Measurements from ENCODE around the gene METRN.

The METRN gene

DNA sequence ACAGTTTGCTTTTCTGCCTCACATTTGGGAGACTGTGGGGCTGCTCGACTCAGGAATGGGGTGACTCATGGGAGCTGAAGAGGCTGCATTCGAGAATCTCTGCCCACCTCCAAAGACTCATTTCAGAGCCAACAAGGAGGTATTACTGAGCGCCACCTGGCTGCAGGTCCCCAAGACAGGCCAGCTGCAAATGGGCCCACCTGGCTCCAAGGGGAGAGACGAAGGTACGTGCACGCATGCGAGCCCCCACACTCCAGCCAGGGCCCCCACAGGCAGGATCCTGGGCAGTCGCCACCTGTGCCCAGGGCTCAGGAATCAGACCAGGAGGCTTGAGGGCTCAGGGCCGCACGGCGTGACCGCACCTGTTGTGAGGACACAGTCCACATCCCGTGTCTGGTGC, 18.0 kb downstream of the METRN start:
- DNase-seq (ENCODE audit: insufficient read length, low spot score) = no peak

DNA sequence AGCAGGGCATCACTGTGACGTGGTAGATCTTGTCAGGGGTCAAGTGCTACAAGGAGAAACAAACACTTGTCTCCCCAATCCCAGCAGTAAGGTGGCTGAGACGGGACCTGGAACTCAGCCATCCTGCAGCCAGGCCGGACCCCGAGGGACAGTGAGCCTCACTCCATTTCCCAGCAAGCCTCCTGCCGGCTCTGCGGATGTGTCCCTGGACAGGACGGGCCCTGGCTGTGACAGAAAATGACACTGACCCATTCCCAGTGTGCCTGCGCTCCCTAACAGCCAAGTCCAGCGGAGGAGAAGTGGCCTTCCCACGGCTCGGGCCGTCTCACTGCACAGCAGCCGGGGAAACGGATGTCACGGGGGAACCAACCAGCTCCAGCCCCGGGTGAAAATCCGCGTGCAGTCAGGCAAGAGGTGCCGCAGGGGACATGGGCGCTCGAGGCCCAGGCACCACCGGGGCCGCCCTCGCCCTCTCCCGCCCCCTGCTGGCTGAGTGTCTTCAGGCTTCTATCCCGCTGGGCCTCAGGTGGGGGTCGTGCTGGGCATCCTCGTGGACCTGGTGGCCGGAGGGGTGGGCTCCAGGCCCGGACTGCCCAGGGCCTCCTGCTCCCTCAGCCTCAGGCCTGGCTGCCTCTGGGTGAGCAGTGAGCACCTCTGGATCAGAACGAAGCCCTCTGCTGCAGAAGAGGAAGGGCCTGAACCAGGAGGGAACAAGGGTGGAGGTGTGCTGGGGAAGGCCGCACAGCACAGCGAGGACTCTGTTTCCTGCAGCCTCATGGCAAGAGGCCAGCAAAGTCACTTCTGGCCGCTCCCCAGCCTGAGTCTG, 18.7 kb downstream of the METRN start:
- DNase-seq (ENCODE audit: insufficient read length, low spot score) (no peak), FAIRE-seq (no peak)
- TF ChIP-seq, protein P1, sequence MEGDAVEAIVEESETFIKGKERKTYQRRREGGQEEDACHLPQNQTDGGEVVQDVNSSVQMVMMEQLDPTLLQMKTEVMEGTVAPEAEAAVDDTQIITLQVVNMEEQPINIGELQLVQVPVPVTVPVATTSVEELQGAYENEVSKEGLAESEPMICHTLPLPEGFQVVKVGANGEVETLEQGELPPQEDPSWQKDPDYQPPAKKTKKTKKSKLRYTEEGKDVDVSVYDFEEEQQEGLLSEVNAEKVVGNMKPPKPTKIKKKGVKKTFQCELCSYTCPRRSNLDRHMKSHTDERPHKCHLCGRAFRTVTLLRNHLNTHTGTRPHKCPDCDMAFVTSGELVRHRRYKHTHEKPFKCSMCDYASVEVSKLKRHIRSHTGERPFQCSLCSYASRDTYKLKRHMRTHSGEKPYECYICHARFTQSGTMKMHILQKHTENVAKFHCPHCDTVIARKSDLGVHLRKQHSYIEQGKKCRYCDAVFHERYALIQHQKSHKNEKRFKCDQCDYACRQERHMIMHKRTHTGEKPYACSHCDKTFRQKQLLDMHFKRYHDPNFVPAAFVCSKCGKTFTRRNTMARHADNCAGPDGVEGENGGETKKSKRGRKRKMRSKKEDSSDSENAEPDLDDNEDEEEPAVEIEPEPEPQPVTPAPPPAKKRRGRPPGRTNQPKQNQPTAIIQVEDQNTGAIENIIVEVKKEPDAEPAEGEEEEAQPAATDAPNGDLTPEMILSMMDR (IDR thresholded peaks at IDR 0.05; ENCODE audit: insufficient read depth, missing control alignments) = no peak

More for the DNA sequence above, 18.0 kb downstream of the METRN start:
- TF ChIP-seq, protein P1 (IDR thresholded peaks at IDR 0.05; ENCODE audit: insufficient read depth, missing control alignments) = no peak
- no peak for FAIRE-seq

DNA sequence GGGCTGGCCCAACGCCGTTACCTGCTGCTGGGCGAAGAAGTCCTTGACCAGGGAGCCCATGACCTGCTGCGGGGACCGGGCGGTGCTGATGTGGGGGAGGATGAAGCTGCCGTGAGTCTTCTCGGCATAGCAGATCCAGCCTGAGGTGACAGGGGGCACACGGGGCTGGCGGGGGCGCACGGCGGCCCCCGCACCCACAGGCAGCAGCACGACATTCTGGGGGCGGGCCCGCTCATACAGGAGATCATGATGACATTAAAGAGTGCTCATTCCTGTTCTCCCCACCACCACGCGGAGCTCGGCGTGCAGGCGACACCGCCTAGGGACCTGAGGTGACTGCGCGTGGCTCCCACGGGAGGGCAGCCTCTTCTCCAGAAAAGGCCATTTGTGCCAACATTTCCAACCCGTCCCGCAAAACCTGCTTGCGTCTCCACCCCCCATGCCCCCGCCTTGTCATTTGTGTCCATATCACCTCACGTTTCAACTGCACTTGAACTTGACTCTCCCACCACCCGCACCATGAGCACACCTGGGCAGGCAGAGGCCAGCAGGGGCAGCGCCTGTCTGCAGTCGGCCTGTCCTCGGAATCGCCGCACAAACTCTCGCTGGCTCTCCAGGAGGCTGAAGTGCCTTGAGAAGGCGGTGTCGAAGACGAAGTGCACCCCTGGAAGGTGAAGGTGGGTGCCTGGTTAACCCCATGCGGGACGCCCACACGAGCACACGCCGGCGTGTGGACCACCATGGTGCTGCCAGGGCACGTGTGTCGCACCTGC, 19.5 kb downstream of the METRN start:
- DNase-seq (ENCODE audit: insufficient read length, low spot score) = no peak
- TF ChIP-seq, protein P1 (IDR thresholded peaks at IDR 0.05; ENCODE audit: insufficient read depth, missing control alignments) = no peak
- FAIRE-seq = no peak

DNA sequence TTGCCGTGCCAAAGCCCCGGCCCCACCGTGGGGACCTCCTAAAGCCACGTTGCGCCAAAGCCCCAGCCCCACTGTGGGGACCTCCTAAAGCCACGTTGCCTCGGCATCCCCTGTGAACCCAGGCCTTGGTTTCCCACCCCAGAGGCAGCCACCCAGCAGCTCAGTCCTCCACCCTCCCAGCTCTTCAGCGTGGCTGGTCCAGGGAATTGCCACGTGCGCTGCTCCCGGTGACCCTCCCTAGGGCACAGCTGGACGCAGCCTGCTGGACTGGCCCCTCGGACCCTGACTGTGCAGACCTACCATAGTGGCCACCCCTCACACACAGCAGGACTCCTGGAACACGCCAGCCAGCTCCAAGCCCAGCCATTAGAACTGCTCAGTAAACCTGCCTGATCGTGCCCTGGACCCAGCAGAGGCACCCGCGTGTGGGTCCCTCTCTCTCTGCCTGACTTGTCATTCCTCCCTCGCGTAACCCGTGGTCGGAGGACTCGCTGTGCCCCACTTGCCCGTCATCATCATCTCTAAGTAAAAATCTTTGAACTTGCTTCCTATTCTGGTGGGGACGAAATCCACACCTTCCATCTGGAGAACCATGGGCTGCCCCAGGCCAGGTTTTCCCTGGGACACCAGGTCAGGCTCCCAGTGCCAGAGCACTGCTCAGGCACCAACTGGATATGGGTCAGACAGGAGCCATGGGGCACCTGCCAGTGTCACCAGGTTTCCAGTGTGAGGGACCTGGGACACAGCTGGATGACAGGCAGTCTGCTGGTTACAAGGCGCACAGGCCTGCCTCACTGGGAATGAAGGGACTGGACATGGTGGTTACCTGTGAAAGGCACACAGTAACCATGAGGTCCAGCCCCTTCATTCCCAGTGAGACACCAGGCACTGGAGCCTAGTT, 20.3 kb downstream of the METRN start:
- DNase-seq (ENCODE audit: insufficient read length, low spot score) = no peak
- FAIRE-seq = no peak
- TF ChIP-seq, protein P1 (IDR thresholded peaks at IDR 0.05; ENCODE audit: insufficient read depth, missing control alignments) = no peak

DNA sequence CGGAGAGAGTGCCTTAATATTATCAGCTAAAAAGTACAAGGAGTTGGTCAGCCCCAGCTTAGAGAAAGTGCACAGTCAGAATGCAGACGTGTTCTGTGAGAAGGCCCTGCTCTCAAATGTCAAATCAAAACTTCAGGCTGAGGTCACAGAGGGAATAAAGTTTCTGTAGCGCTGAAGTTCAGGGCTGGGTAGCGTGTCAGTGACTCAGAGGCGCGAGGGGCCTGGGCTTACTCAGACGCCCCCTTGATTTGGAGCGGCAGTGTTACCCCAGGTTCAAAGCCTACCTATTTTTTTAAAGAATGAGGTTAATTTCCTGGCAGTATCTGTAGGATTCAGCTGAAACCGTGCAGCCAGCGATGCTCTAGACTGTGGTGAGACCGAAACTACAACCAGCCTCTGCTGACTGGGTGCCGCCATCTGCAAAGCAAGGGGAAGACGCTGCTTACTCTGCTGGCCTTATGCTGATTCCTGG, 21.1 kb downstream of the METRN start:
- TF ChIP-seq, protein P1 (IDR thresholded peaks at IDR 0.05; ENCODE audit: insufficient read depth, missing control alignments) = no peak
- DNase-seq (ENCODE audit: insufficient read length, low spot score) (no peak), FAIRE-seq (no peak)

DNA sequence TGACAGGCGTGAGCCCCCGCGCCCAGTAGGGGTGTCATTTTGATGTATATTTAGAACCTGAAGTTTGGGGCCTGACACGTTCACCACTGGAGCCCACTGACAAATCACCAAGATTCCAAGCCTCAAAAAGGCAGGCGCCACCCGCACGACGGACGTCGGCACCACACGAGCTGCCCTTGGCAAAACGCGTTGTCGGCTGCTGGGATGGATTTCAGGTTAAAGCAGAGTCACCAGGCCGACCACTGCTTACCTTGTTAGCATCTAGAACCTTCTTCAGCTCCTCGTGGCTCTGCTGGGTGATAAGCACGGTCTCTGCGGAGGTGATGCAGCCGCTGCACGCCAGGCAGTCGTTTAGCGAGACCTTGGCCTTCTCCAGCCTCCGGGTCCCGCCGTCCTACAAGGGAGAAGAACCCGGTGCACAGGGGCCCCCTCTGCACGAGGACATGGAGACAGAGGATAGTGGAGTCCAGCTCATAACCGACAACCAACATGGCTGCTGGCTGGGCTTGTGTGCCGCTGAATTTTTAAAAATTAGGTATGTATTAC, 22.1 kb downstream of the METRN start:
- no peak for FAIRE-seq

More for the DNA sequence above, 22.1 kb downstream of the METRN start:
- DNase-seq (ENCODE audit: insufficient read length, low spot score) = no peak
- TF ChIP-seq, protein P1 (IDR thresholded peaks at IDR 0.05; ENCODE audit: insufficient read depth, missing control alignments) = no peak
